Measurements from ENCODE around the gene PLCG1.
"Not testable (repeated sequence)": the region's sequence is repeated elsewhere in the genome, so short reads cannot be mapped to it uniquely, and the experiment has no call there.

PLCG1 gene

GRCh38 chr20:41108531-41108930 is 28.8 kb upstream of the PLCG1 start:
- Histone ChIP-seq H3K27me3 (ENCODE audit: control insufficient read depth, insufficient read depth, low read length, poor library complexity, severe bottlenecking) (no peaks in the 10 kb centered on the region), H3K36me3 (ENCODE audit: control insufficient read depth, insufficient read depth, low read length) (peaks cover 46% of the 10 kb centered on the region)
- 97% methylated on average over 1 of the region's 1 CpG for WGBS, 2 experiments

GRCh38 chr20:41110012-41110411 is 27.3 kb upstream of the PLCG1 start:
- Histone ChIP-seq H3K4me1 (ENCODE audit: control insufficient read depth, insufficient read depth, low read length) (no peaks in the 10 kb centered on the region), H3K27ac (ENCODE audit: insufficient read depth, low read depth, low read length, poor library complexity, severe bottlenecking) (no peak overlapping the region), H3K27me3 (ENCODE audit: control insufficient read depth, insufficient read depth, low read length, poor library complexity, severe bottlenecking) (no peaks in the 10 kb centered on the region), H3K9me3 (ENCODE audit: control insufficient read depth, low read length) (no peaks in the 10 kb centered on the region), H3K36me3 (ENCODE audit: control insufficient read depth, insufficient read depth, low read length) (peaks cover 48% of the 10 kb centered on the region), H3K4me3 (ENCODE audit: insufficient read depth, low read depth, low read length) (no peak overlapping the region)
- 90 to 95% methylated on average over 11 of the region's 11 CpGs for WGBS, 2 experiments

More at GRCh38 chr20:41108531-41108930, 28.8 kb upstream of the PLCG1 start:
- H3K4me1 ChIP-seq (ENCODE audit: control insufficient read depth, insufficient read depth, low read length) = no peaks in the 10 kb centered on the region
- no peak overlapping the region for H3K4me3 ChIP-seq (ENCODE audit: insufficient read depth, low read depth, low read length)
- no peaks in the 10 kb centered on the region for H3K9me3 ChIP-seq (ENCODE audit: control insufficient read depth, low read length)
- no peak overlapping the region for H3K27ac ChIP-seq (ENCODE audit: insufficient read depth, low read depth, low read length, poor library complexity, severe bottlenecking)

DNA sequence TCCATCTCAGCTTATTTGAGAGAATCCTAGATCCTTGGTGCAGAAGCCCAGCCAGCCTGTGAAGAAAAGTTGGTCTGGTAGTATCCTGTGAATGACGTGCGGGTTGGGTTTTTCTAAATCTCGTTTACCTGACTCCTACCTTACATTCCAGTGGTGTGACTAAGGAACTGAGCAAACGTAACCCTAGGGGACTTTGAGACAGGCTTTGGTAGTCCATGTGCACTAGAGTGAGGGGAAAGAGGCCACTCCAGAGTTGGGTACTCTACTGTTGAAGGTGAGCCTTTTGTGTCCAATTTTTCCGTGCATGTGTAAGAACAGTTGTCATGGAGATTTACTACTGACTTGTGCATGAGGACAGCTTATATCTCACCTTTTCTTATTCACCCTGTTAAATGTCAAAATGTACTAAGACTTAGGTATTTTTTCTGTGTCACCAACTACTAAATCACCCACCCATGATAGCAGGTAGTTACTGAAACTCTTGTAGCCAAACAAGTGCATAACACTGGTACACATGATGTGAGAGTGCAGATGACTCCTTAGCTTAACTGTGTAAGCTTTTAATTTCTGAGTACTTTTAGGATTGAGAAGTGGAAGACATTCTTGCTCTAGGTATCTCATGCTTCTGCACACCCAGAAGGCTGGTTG is 26.3 kb upstream of the PLCG1 start:
- Histone ChIP-seq H3K4me3 (ENCODE audit: insufficient read depth, low read depth, low read length) (no peak overlapping the region), H3K27me3 (ENCODE audit: control insufficient read depth, insufficient read depth, low read length, poor library complexity, severe bottlenecking) (no peaks in the 10 kb centered on the region), H3K9me3 (ENCODE audit: control insufficient read depth, low read length) (no peaks in the 10 kb centered on the region), H3K36me3 (ENCODE audit: control insufficient read depth, insufficient read depth, low read length) (peaks cover 59% of the 10 kb centered on the region), H3K27ac (ENCODE audit: insufficient read depth, low read depth, low read length, poor library complexity, severe bottlenecking) (no peak overlapping the region), H3K4me1 (ENCODE audit: control insufficient read depth, insufficient read depth, low read length) (no peaks in the 10 kb centered on the region)
- WGBS, 2 experiments = 92 to 100% methylated on average over 5 of the region's 5 CpGs

DNA sequence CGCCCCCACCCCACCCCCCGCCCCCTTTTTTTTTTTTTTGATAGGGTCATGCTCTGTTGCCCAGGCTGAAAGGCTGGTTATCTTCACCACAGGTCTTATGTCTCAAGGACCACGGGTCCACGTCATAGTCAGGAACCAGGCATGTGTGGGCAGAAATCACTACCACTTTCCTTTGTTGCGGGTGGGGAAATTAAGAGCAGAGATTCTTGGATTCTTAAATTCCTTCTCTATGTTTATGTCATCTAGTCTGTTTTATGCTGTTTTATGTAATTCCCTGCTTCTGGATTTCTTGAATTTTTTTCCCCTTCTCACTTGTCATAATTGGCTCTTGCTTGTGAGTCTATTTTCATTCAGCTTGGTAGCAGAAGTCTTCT is 25.8 kb upstream of the PLCG1 start:
- Histone ChIP-seq H3K4me3 (ENCODE audit: insufficient read depth, low read depth, low read length) (no peak overlapping the region), H3K36me3 (ENCODE audit: control insufficient read depth, insufficient read depth, low read length) (peaks cover 64% of the 10 kb centered on the region), H3K9me3 (ENCODE audit: control insufficient read depth, low read length) (no peaks in the 10 kb centered on the region), H3K27me3 (ENCODE audit: control insufficient read depth, insufficient read depth, low read length, poor library complexity, severe bottlenecking) (no peaks in the 10 kb centered on the region), H3K27ac (ENCODE audit: insufficient read depth, low read depth, low read length, poor library complexity, severe bottlenecking) (no peak overlapping the region), H3K4me1 (ENCODE audit: control insufficient read depth, insufficient read depth, low read length) (no peaks in the 10 kb centered on the region)
- 94 to 100% methylated on average over 5 of the region's 5 CpGs for WGBS, 2 experiments

DNA sequence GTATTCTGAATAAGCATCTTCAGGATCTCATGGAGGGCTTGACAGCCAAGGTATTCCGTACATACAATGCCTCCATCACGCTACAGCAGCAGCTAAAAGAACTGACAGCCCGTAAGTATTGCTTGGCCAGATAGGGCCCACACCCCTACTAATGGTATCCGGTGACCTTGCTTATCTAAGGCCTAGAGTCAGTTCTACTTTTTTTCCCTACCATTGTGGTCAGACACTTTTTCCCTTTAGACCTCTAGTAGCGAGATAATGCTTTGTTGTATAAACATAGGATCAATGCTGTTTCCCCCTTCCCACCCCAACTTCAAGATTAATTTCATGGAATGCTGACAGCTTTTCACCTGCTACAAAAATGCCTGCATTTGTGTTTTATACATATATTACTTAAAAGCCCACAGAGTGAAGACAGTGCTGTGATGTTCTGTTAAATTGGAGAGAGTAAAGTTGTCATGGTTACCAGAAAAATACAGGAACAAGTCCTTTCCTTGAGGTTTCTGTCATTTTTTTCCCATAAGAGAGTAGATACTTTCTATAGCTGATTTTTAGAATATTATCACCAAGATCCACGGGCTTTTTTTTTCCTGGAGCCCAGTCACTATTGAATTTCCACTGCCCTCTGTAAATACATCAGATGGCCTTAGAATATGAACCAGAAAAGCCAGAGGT is 20.9 kb upstream of the PLCG1 start:
- H3K9me3 ChIP-seq (ENCODE audit: control insufficient read depth, low read length) = no peaks in the 10 kb centered on the region
- no peak overlapping the region for H3K4me3 ChIP-seq (ENCODE audit: insufficient read depth, low read depth, low read length)
- no peak overlapping the region for H3K27ac ChIP-seq (ENCODE audit: insufficient read depth, low read depth, low read length, poor library complexity, severe bottlenecking)
- H3K36me3 ChIP-seq (ENCODE audit: control insufficient read depth, insufficient read depth, low read length) = peaks cover 74% of the 10 kb centered on the region
- H3K4me1 ChIP-seq (ENCODE audit: control insufficient read depth, insufficient read depth, low read length) = no peaks in the 10 kb centered on the region
- WGBS, 2 experiments = 89 to 95% methylated on average over 5 to 6 of the region's 6 CpGs
- no peaks in the 10 kb centered on the region for H3K27me3 ChIP-seq (ENCODE audit: control insufficient read depth, insufficient read depth, low read length, poor library complexity, severe bottlenecking)

DNA sequence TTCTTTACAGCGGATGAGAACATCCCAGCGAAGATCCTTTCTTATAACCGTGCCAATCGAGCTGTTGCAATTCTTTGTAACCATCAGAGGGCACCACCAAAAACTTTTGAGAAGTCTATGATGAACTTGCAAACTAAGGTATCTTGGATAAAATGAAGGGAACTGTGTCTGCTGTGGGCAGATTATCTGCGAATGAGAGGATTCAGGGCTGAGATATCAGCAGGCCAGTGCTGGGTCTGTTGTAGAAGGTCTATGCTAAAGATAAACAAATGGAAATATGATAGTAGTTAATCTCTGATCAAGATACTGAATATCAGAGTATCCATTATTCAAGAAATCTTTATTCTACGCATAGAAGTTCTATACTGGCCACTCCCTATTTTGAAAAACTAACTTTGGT is 19.2 kb upstream of the PLCG1 start:
- H3K36me3 ChIP-seq (ENCODE audit: control insufficient read depth, insufficient read depth, low read length) = peaks cover 78% of the 10 kb centered on the region
- not testable (repeated sequence) for H3K4me1 ChIP-seq (ENCODE audit: control insufficient read depth, insufficient read depth, low read length); H3K27ac ChIP-seq (ENCODE audit: insufficient read depth, low read depth, low read length, poor library complexity, severe bottlenecking); H3K9me3 ChIP-seq (ENCODE audit: control insufficient read depth, low read length); H3K4me3 ChIP-seq (ENCODE audit: insufficient read depth, low read depth, low read length); H3K27me3 ChIP-seq (ENCODE audit: control insufficient read depth, insufficient read depth, low read length, poor library complexity, severe bottlenecking)
- 95 to 98% methylated on average over 5 to 6 of the region's 6 CpGs for WGBS, 2 experiments

GRCh38 chr20:41118632-41119031 is 18.7 kb upstream of the PLCG1 start:
- H3K27me3 ChIP-seq (ENCODE audit: control insufficient read depth, insufficient read depth, low read length, poor library complexity, severe bottlenecking) = no peaks in the 10 kb centered on the region

GRCh38 chr20:41119614-41120561 is 17.5 kb upstream of the PLCG1 start:
- no peaks in the 10 kb centered on the region for H3K4me1 ChIP-seq (ENCODE audit: control insufficient read depth, insufficient read depth, low read length)
- H3K36me3 ChIP-seq (ENCODE audit: control insufficient read depth, insufficient read depth, low read length) = peaks cover 66% of the 10 kb centered on the region
- no peak overlapping the region for H3K27ac ChIP-seq (ENCODE audit: insufficient read depth, low read depth, low read length, poor library complexity, severe bottlenecking)
- H3K27me3 ChIP-seq (ENCODE audit: control insufficient read depth, insufficient read depth, low read length, poor library complexity, severe bottlenecking) = no peaks in the 10 kb centered on the region
- WGBS, 2 experiments = 93 to 95% methylated on average over 7 of the region's 7 CpGs
- no peaks in the 10 kb centered on the region for H3K9me3 ChIP-seq (ENCODE audit: control insufficient read depth, low read length)
- H3K4me3 ChIP-seq (ENCODE audit: insufficient read depth, low read depth, low read length) = no peak overlapping the region

More at GRCh38 chr20:41118632-41119031, 18.7 kb upstream of the PLCG1 start:
- no peaks in the 10 kb centered on the region for H3K4me1 ChIP-seq (ENCODE audit: control insufficient read depth, insufficient read depth, low read length)
- H3K27ac ChIP-seq (ENCODE audit: insufficient read depth, low read depth, low read length, poor library complexity, severe bottlenecking) = no peak overlapping the region
- WGBS, 2 experiments = 91 to 95% methylated on average over 3 of the region's 3 CpGs
- no peak overlapping the region for H3K4me3 ChIP-seq (ENCODE audit: insufficient read depth, low read depth, low read length)
- peaks cover 76% of the 10 kb centered on the region for H3K36me3 ChIP-seq (ENCODE audit: control insufficient read depth, insufficient read depth, low read length)
- H3K9me3 ChIP-seq (ENCODE audit: control insufficient read depth, low read length) = no peaks in the 10 kb centered on the region

DNA sequence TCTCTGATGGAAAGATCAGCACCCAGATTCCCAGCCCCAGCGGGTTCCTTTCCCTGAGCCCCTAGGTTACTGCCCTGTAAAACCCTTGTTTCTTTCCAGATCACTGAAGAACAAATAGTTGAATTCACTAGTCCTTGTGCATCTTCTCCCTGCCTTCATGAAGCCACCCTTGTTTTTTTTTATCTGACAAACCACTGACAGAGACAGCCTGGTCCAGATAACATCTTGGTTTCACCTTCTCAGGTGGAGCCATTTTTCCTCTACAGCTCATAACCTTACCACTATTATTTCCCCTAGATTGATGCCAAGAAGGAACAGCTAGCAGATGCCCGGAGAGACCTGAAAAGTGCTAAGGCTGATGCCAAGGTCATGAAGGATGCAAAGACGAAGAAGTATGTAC is 15.9 kb upstream of the PLCG1 start:
- Histone ChIP-seq H3K4me1 (ENCODE audit: control insufficient read depth, insufficient read depth, low read length) (no peaks in the 10 kb centered on the region), H3K36me3 (ENCODE audit: control insufficient read depth, insufficient read depth, low read length) (peaks cover 51% of the 10 kb centered on the region), H3K27me3 (ENCODE audit: control insufficient read depth, insufficient read depth, low read length, poor library complexity, severe bottlenecking) (no peaks in the 10 kb centered on the region), H3K9me3 (ENCODE audit: control insufficient read depth, low read length) (no peaks in the 10 kb centered on the region), H3K4me3 (ENCODE audit: insufficient read depth, low read depth, low read length) (no peak overlapping the region), H3K27ac (ENCODE audit: insufficient read depth, low read depth, low read length, poor library complexity, severe bottlenecking) (no peak overlapping the region)
- 95 to 96% methylated on average over 3 of the region's 3 CpGs for WGBS, 2 experiments

DNA sequence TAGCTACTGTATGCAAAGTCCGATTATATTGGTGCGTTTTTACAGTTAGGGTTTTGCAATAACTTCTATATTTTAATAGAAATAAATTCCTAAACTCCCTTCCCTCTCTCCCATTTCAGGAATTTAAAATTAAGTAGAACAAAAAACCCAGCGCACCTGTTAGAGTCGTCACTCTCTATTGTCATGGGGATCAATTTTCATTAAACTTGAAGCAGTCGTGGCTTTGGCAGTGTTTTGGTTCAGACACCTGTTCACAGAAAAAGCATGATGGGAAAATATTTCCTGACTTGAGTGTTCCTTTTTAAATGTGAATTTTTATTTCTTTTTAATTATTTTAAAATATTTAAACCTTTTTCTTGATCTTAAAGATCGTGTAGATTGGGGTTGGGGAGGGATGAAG is 13.7 kb upstream of the PLCG1 start:
- H3K9me3 ChIP-seq (ENCODE audit: control insufficient read depth, low read length) = no peaks in the 10 kb centered on the region
- H3K27ac ChIP-seq (ENCODE audit: insufficient read depth, low read depth, low read length, poor library complexity, severe bottlenecking) = no peak overlapping the region
- H3K36me3 ChIP-seq (ENCODE audit: control insufficient read depth, insufficient read depth, low read length) = peaks cover 32% of the 10 kb centered on the region
- H3K27me3 ChIP-seq (ENCODE audit: control insufficient read depth, insufficient read depth, low read length, poor library complexity, severe bottlenecking) = no peaks in the 10 kb centered on the region
- H3K4me3 ChIP-seq (ENCODE audit: insufficient read depth, low read depth, low read length) = no peak overlapping the region
- no peaks in the 10 kb centered on the region for H3K4me1 ChIP-seq (ENCODE audit: control insufficient read depth, insufficient read depth, low read length)
- WGBS, 2 experiments = 98% methylated on average over 3 to 5 of the region's 6 CpGs

Data from ectodermal cell (in vitro differentiated cells).